C1 segment of cervical spinal cord (tissue), 14 donors: ENCODE results near the gene TBCD.
"Not testable (repeated sequence)": the region's sequence is repeated elsewhere in the genome, so short reads cannot be mapped to it uniquely, and the experiment has no call there.

Source experiments
- DNase-seq, 14 donors: peaks; one replicate each; lab custom pipeline; 2025; lab: John Stamatoyannopoulos, UW

TBCD gene

DNA sequence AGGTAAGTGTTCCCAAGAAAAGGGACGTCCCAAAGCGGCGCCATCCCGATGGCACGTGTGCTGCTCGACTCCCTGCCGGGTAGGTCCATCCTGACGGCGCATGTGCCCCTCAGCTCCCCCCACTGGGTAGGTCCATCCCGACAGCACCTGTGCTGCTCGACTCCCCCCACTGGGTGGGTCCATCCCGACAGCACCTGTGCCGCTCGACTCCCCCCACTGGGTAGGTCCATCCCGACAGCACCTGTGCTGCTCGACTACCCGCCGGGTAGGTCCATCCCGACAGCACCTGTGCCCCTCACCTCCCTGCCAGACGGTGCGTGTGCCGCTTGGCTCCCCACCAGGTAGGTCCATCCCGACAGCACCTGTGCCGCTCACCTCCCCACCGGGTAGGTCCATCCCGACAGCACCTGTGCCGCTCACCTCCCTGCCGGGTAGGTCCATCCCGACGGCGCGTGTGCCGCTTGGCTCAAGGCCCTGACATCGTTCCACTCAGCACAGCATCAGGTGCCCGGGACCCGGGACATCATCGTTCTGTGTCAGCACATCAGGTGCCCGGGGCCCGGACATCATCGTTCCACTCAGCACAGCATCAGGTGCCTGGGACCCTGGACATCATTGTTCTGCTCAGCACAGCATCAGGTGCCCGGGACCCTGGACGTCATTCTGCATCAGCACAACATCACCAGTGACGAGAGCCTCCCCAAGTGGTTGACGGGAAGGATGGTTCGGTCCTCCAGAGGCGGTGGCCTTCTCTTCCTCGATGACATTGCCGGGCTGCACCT, 22.2 kb upstream of the TBCD start:
- no peak for DNase-seq

DNA sequence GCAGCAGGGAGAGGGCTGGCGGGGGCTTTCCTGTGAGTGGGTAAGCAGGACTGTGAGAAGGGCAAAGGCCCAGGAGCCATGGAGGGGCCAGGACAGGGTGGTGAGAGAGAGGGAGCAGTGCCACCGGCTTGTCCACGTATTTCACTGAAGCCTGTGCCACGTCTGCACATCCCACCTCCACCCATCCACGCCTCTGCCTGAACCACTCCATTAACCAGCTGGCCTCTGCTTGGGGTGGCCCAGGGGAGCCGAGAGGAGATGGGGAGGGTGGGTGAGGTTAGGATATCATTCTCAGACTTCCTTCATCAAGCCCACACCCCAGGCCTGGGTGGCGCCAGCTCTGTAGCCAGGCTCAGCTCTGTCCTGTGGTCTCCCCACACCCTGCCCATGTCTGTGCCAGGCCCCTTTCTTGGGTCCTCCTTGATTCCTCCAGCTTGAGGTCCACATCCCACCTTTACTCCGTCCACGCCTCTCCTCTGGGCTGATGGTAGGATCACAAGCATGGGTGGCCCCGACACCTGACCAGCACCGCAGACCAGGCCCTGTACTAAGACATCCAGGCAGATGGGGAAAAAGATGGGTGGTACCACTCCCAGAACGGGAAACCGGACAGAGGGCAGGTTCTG, 19.6 kb upstream of the TBCD start:
- DNase-seq: no peak

DNA sequence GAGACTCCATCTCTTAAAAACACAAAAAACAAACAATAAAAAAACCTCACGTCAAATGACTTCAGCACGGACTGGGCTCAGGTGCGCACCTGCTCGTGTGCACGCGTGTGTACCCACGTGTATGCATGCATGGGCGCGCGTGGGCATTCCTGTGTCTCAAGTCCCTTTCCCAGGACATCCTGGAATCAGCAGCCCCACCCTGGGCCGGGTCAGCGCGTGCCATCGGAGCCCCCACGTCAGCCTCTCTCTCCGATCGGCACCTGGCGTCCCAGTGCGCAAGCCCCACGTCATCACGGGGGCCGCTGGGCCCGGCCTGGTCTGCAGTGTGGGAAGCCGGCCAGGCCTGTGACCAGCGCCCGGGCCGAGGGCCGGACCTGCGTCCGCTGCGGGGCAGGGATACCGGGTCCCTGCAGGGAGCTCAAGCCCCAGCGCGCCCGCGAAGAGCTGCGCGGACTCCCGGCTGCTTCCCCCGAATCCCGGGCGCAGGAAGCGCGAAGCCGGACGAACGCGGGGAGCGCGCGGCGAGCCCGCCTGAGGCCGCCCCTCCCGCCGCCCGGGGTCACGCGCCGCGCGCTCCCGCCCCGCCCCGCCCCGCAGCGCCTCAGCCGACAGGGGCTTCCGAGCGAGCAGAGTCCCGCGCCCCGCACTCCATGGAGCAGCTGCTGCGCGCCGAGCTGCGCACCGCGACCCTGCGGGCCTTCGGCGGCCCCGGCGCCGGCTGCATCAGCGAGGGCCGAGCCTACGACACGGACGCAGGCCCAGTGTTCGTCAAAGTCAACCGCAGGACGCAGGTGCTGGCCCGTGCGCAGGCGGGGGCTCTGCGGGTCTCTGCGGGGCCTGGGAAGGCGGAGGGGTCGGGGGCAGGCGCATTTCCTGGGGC, 16.6 kb upstream of the TBCD start, which contains the start of gene FN3K:
FN3K (plus strand) TSS at position 629 of the 880 bp plus-strand sequence; CDS start at position 651, 22 bp downstream.
- DNase-seq: peak in 12 of 14 donors; percentile 53 to 89 (median 77)

DNA sequence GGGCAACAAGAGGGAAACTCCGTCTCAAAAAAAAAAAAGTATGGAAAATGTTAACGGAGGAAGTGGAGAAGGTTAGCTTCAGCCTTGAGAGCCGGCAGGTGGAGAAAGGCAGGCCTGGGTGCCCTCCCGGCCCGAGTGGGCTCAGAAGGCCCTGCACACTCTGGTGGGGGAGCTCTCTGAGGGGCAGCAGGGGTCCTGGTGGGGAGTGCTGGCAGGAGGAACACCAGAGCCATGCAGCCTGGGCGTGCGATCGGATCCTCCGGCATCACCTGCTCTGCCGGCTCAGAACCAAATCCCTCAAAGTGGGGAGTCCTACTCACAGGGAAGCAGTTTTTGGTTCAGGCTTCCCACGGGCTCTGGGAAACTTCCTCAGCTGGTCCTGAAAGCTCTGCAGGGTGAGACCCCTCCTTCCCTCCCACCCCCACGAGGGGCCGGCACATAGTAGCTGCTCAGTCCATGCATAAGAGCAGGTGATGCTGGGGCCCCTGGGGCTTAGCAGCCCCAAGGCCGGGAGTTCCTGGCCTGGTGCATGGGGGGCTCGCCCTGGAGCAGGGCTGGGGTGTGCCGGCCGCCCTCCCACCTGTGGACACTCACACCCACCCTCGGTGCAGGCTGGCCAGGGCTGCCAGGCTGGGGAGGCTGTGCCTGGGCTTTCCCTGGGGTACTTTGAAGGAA, 15.2 kb upstream of the TBCD start:
- peak in 2 of 14 donors; percentile 6 for DNase-seq

DNA sequence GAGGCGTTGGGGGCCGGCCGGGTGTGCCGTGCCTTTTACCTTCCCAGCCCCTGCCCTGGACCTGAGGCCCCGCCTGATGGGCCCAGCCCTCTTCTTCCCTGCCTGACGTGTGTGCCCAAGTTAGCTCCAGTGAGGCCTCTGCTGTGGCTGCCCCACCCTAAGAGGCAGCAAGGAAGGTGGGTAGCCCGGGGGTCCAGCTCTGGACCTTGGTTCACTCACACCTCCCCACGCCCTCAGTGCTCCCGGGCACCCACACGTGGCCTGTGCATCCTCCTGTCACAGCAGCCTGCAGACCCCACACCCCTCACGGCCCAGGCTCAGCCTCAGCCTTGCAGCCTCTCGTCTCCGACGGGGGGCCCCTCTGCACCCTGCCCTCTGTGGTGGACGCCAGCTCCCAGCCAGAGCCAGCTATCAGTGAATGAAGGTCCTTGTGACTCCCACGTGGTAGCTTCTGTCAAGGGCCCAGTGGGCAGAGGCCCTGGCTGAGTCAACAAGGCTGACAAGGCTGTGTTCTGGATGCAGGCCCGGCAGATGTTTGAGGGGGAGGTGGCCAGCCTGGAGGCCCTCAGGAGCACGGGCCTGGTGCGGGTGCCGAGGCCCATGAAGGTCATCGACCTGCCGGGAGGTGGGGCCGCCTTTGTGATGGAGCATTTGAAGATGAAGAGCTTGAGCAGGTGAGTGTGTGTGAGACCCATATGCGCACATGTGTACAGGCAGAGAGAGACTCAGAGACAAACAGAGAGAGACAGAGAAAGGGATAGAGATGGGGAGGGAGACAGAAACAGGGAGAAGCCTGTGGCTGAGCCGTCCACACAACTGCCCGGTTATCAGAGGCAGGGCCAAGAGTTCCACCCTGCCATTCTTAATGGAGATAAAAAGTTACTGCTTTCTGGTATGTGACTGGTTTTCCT, 13.6 kb upstream of the TBCD start:
- DNase-seq: peak in 13 of 14 donors; percentile 19 to 97 (median 90)

DNA sequence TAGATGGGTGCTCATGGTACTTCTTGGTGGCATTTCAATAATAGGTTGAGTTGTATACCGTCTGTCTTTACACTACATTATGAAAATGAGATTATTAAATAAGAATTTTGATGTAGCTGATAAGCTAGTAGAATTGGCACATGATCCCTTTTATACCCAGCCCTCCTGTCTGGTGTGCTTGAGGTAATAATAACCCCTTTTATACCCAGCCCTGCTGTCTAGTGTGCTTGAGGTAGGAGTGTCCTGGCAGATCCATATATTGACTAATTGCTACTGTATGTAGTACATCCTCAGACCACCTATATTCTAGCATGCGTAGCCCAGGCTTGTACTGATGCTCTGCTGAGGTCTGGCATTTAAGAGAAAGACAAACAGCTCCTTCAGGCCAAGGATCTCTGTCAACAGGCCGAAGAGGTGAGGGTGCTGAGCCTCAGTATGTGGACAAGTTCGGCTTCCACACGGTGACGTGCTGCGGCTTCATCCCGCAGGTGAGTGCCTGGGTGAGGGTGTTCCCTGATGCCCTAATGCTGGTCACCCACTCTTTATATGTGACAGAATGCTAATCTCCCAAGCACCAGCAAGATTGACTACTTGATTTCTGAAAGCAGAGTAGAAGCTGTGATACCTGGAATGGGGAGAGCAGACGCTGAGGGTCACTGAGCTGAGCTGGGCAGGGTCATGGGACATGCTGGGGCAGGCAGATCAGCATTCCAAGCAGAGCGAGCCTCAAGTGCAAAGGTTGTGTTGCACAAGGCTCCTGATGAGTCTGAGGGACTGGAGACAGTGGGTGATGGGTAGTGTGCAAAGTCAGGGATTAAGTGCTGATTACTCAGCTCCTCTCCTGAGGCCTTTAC, 10.7 kb upstream of the TBCD start:
- no peak for DNase-seq

DNA sequence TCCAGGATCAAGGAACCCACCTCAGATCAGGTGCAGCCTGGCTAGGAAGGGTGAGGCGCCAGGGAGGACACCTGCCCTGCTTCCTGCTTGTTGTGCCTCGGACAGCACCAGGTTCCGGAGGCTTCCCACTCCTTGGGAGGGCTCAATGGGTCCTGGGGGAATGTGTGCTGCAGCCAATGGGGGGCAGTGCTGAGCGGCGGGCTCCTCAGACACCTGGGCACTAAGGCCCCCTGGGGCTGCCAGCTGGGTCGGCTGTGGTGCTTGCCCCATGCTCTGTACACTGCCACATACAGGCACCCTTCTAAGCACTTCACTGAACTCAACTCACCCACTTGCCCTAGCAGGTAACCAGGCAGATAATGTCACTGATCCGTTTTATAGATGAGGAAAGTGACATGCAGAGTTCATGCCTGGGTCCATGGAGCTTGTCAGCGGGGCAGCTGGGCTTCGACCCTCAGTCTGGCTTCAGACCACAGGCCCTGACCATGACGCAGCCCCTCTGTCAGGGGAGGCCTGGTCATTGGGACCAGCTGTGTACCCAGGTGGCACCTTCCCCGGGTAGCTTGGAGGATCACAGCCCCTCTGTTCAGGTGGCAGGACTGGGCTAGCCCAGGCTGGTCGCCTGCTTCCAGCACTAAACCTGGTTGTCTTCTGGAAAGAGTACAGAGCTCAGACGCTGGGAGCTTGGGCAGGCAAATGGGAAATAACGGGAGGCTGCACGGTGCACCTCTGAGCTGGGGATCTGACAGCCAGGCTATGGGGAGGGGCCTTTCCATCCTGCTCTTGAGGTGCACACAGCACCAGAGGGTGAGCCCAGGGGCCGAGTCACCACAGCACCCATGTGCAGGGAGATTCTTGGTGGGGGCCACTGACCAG, 8.3 kb upstream of the TBCD start:
- no peak for DNase-seq

DNA sequence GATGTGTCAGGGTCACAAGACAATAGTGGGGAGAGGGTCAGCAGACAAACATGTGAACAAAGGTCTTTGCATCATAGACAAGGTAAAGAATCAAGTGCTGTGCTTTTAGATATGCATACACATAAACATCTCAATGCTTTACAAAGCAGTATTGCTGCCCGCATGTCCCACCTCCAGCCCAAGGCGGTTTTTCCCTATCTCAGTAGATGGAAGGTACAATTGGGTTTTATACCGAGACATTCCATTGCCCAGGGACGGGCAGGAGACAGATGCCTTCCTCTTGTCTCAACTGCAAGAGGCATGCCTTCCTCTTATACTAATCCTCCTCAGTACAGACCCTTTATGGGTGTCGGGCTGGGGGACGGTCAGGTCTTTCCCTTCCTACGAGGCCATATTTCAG, 7.1 kb upstream of the TBCD start:
- DNase-seq: not testable (repeated sequence)

DNA sequence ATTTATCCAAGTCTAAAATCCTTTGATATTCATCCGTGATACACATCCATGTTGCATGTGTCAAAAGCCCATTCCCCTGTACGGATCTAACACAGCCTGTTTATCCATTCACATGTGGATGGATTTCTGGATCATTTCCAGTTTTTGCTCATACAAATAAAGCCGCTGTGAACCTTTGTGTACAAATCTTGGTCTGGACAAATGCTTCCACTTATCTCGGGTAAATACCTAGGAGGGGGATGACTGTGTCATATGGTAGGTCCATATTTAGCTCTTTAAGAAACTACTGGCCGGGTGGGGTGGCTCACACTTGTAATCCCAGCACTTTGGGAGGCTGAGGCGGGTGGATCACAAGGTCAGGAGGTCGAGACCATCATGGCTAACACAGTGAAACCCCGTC, 6.3 kb upstream of the TBCD start:
- DNase-seq: no peak

DNA sequence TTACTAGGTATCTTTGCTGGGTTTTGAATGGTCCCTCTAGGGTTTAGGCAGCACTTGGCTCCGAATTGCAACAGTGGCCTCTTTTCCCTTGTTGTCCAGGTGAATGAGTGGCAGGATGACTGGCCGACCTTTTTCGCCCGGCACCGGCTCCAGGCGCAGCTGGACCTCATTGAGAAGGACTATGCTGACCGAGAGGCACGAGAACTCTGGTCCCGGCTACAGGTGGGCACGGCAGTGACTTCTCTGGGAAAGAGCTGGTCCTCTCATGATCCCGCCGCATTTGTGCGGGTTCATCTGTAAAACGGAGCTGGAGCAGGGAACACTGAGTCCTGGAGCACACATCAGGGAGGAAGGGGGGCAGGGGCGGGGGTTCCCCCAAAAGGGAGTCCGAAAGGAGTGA, 3.1 kb upstream of the TBCD start:
- DNase-seq: no peak

DNA sequence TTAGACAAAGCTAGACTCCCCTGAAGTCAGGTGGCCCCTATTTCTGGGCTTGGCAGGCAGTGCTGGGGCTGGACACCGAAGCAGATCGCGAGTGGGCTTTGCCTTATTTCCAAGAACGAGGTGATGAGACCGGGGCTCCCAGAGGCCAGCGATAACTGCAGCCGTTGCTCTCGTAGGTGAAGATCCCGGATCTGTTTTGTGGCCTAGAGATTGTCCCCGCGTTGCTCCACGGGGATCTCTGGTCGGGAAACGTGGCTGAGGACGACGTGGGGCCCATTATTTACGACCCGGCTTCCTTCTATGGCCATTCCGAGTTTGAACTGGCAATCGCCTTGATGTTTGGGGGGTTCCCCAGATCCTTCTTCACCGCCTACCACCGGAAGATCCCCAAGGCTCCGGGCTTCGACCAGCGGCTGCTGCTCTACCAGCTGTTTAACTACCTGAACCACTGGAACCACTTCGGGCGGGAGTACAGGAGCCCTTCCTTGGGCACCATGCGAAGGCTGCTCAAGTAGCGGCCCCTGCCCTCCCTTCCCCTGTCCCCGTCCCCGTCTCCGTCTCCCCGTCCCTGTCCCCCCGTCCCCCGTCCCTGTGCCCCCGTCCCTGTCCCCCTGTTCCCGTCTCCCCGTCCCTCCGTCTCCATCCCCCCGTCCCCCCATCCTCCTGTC, 1.5 kb upstream of the TBCD start:
- no peak for DNase-seq

DNA sequence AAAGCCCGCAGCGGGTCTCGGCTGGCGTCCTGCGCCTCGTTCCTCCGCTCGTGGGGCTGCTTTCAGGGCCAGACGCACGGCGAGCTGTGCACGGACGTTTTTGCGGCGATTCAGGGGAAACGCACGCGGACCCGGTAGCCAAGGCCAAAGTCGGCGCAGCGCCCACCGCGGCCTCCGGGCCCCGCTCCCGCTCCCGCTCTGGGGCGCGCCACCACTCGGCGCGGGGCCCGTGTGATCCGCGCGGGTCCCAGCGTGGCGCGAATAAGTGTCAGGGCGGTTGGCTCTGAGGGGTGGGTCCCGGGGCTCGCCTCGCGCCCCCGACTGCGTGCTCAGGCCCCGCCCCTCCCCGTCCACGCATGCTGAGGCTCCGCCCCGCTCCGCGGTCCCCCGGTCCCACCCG, 694 bp upstream of the TBCD start:
- peak in 1 of 14 donors; percentile 48 for DNase-seq

DNA sequence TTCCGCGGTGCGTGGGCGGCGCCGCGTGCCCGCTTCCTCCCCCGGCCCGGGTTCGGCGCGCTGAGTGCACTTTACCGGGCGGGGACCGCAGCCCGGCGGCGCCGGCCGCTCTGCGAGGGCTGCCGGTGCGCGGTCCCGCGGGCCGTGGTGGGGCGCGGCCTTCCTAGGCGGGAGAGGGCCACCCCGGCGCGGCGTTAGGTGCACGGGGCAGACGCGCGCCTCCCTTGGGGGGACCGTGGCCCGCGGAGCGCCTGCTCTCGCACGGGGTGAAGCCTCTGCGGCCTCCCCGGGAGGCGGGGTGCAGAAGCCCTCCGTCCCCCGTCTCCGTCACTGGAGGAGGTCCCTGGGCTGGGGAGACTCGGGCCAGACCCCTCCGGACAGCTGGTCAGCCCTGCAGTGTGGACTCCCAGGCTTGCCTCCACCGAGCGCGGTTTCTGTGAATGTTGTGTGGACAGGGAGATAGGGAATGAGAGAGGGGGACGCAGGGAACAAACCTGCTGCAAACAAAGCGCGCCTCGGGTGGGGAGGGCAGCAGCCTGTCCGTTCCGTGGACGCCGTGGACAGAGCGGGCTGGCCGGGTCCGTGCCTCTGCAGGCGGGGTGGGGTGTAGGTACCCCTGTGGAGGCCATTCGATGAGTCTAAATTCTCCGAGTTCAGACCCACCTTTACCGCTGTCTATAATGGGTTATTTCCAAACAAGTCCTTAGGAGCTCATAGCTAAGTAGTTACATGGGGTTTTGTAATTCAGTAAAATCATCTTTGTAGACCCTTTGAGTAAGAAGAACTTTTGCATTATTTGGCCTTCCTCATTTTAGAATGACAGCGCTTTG, 721 bp downstream of the TBCD start:
- peak in 3 of 14 donors; percentile 24 to 53 (median 42) for DNase-seq

DNA sequence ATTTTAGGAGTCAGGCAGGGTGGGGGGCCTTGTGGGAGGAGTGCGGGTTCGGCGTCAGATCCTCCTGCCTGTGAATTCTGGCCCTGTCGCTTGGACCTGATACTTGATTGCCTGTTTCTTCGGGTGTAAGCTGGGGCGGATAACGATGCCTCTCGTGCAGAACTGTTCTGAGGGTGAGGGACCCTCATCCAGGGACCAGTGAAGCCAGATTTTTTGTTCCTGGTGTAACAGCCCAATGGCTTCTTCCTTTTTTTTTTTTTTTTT, 1.3 kb downstream of the TBCD start:
- DNase-seq: no peak

DNA sequence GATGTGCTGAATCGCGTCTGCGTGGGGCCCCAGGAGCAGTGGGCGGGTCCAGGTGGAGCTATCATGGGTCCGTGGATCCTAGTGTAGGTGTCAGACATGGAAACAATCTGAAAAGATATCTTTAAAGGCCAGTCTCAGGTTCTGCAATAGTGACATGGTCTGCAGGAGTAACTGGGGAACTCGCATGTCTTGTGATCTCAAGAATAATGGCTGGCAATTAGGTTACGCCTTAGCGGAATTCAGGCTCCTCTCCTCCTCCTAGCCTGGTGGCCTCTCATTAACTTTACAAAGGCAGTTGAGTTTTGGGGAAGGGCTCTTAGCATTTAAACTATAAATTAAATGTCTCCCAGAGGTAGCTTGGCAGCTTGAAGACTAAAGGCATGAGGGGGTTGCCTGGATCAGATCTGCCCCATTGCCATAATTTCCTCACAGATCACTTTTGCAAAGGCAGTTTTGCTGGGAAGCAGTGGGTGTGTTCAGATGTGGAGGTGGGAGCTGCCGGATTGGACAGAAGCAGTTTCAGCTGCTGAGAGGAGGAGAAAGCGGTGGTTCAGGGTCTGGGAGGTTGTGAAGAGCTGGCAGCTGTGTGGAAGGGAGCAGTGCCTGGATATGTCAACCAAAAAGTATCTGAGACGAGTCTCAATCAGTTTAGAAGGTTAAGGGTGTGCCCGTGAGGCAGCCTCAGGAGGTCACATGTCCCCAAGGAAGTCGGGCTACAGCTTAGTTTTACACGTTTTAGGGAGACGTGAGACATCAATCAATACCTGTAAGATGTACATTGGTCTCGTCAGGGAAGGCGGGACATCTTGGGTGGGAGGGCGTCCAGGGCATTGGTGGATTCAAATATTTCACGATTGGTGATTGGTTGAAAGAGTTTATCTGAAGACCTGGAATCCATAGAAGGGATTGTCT, 2.7 kb downstream of the TBCD start:
- DNase-seq: no peak

DNA sequence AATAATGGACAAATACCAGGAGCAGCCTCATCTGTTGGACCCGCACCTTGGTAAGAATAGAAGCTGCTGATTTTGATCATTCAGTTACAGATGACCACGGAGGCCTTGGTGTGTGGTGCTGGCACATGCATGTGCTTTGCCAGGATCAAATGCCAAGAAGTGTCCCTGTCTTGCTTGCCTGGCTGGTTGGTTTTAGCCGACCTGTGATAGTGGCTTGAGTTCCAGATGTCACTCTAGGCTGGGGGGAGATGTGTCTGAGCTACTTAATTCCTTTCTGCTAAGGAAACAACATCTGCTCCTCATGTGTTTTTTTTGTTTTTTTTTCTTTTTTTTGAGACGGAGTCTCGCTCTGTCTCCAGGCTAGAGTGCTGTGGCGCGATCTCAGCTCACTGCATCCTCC, 4.3 kb downstream of the TBCD start:
- no peak for DNase-seq
